ENCODE results near the gene LRCH3. TPM values are rescaled to one million over a fixed set of nuclear protein-coding genes. Genes with fewer than 3 reads are reported as not detected.

The LRCH3 gene
- total RNA-seq, 1 experiment from 2014 or later, result 56.4 TPM

DNA sequence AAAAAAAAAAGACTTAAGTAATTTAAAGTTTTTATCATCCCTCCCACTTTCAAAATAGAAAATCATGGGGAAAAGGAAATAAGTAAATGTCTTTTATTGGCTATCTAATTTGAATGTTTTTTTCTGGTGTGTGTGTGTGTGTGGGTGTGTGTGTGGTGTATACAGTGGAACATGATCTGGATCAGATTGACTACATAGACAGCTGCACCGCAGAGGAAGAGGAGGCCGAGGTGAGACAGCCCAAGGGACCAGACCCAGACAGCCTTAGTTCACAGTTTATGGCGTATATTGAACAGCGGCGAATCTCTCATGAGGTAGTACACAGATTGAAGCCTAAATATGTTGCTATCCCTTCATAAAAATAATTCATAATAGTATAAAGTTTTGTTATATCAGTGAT, 44.5 kb downstream of the LRCH3 start:
- H3K23me2 ChIP-seq (ENCODE audit: insufficient read length, low read depth, low read length, poor library complexity, severe bottlenecking), result no peaks in the 10 kb centered on the region
- no peaks in the 10 kb centered on the region for H3K4me1 Mint-ChIP-seq
- H3K27me3 ChIP-seq (ENCODE audit: insufficient read depth, low read length), result no peaks in the 10 kb centered on the region
- no peak overlapping the region for H3K14ac ChIP-seq (ENCODE audit: insufficient read depth, low read length)
- peaks cover 23 to 68% (median 42%) of the 10 kb centered on the region in 3 experiments; a peak in 6 of 7 replicates for H3K36me3 Mint-ChIP-seq (ENCODE audit: insufficient read depth in 1 of 3, low read depth in 3 of 3)
- H3T11ph ChIP-seq (ENCODE audit: low read length), result no peak overlapping the region
- H4K5ac ChIP-seq (ENCODE audit: insufficient read length, low read depth, low read length), result no peak overlapping the region
- no peak overlapping the region for H3K4me2 ChIP-seq (ENCODE audit: insufficient read depth, insufficient read length, low read length)
- no peak overlapping the region for H3K9ac ChIP-seq (ENCODE audit: extremely low read depth, insufficient read length, low read length)
- no peaks in the 10 kb centered on the region for H3K9me3 Mint-ChIP-seq
- no peak overlapping the region for H3K4ac ChIP-seq (ENCODE audit: low read depth, low read length)
- no peak overlapping the region for H2AFZ ChIP-seq (ENCODE audit: low read length)
- no peaks in the 10 kb centered on the region for H3K27me3 Mint-ChIP-seq (ENCODE audit: low read depth)
- H3K56ac ChIP-seq (ENCODE audit: insufficient read length, low read depth, low read length), result no peak overlapping the region
- no peaks in the 10 kb centered on the region for H3K9me3 ChIP-seq (ENCODE audit: control insufficient read depth, low read depth, low read length)
- no peak overlapping the region for H3K23ac ChIP-seq (ENCODE audit: insufficient read length, low read depth, low read length)
- no peak overlapping the region for H2BK15ac ChIP-seq (ENCODE audit: low read depth, low read length)
- no peak overlapping the region for H2BK20ac ChIP-seq (ENCODE audit: low read depth, low read length, poor library complexity, severe bottlenecking)
- peak overlapping the region in 1 of 3 experiments; percentile 3; a peak in 1 of 7 replicates for H3K27ac Mint-ChIP-seq
- no peak overlapping the region for H2BK120ac ChIP-seq (ENCODE audit: low read depth, low read length, poor library complexity, severe bottlenecking)
- H2BK5ac ChIP-seq (ENCODE audit: insufficient read length, low read length), result no peak overlapping the region
- H3K4me3 Mint-ChIP-seq, result no peak overlapping the region
- H4K20me1 ChIP-seq (ENCODE audit: control insufficient read depth, insufficient read depth, insufficient read length), result no peaks in the 10 kb centered on the region
- no peak overlapping the region for H3K27ac ChIP-seq (ENCODE audit: insufficient read length, low read depth, low read length)
- H3K79me1 ChIP-seq (ENCODE audit: insufficient read depth, low read depth, low read length, poor library complexity, severe bottlenecking), result no peaks in the 10 kb centered on the region
- no peak overlapping the region for H4K8ac ChIP-seq (replicated peaks; ENCODE audit: insufficient read length, low read depth, low read length)
- H3K18ac ChIP-seq (ENCODE audit: insufficient read length, low read depth, low read length), result no peak overlapping the region
- H2BK12ac ChIP-seq (ENCODE audit: insufficient read length, low read depth, low read length), result no peak overlapping the region
- TF ChIP-seq, protein P1, sequence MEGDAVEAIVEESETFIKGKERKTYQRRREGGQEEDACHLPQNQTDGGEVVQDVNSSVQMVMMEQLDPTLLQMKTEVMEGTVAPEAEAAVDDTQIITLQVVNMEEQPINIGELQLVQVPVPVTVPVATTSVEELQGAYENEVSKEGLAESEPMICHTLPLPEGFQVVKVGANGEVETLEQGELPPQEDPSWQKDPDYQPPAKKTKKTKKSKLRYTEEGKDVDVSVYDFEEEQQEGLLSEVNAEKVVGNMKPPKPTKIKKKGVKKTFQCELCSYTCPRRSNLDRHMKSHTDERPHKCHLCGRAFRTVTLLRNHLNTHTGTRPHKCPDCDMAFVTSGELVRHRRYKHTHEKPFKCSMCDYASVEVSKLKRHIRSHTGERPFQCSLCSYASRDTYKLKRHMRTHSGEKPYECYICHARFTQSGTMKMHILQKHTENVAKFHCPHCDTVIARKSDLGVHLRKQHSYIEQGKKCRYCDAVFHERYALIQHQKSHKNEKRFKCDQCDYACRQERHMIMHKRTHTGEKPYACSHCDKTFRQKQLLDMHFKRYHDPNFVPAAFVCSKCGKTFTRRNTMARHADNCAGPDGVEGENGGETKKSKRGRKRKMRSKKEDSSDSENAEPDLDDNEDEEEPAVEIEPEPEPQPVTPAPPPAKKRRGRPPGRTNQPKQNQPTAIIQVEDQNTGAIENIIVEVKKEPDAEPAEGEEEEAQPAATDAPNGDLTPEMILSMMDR (conservative IDR thresholded peaks at IDR 0.05), result no peak
- no CpG with 5 or more reads among the region's 5 CpGs for WGBS (ENCODE audit: extremely low coverage, insufficient read length, low lambda C conversion rate)
- no peak overlapping the region for H4K91ac ChIP-seq (ENCODE audit: insufficient read length, low read depth, low read length)
- no peak for DNase-seq
- H2AK5ac ChIP-seq (ENCODE audit: insufficient read length, low read length), result no peak overlapping the region
- no peaks in the 10 kb centered on the region for H3K79me2 ChIP-seq (ENCODE audit: insufficient read depth, low read length)
- no peaks in the 10 kb centered on the region for H3K4me1 ChIP-seq (ENCODE audit: insufficient read depth, low read length)
